NB4 (cell line): Measurements from ENCODE around the gene FAM20B.

ENCODE experiments used
- CTCF ChIP-seq: IDR thresholded peaks from one replicate; pipeline ENCODE4 v1.5.1; 2012; ENCODE audit warnings: low read depth, low read length
- POLR2A ChIP-seq: IDR thresholded peaks from 2 replicates; pipeline ENCODE4 v1.6.1; 2011; ENCODE audit warnings: mild to moderate bottlenecking; ENCODE audit not compliant: insufficient read length; ENCODE audit errors: extremely low read depth

GRCh38 chr1:178997428-178997827, 28.3 kb upstream of the FAM20B start:
- TF ChIP-seq CTCF (no peak), POLR2A (no peak)
